ENCODE results near the gene CISD3.

The CISD3 gene

DNA sequence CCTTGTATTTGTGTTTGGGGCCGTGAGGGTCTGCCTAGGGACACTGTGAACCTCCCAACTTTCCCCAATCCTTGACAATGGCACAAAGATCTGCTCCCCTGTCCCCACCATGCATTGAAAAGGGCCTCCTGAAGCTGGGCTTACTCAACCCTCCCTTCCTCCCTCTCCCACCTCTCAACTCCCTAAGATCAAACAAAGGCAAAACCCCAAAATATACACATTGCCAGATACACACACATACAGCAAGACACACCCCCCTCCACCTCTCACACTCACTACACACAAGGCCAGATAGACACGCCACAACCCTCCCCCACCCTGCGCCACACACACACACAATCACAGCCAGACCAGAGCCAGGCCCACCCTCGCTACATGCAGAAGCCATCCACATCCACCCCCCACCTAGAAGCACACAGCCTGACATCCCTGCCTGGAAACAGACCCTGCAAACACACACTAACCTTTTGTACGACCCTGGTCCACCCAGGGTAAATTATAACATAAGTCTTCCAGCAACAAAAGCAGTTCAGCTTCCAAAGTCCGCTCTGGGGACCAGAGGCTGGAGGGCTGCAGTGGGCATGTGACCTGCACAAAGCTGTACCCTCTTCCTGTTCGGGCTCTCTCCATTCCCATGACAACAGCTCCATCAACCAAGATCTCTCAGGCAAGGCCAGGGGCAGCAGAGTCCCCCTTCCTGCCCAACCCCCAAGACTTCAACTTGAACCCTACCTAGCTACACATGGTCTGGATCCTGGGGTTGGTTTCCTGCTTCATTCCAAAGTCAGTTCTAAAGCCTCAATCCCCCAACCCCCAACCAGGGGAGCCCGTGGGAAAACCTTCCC lies 16.1 kb downstream of the CISD3 start:
- no peak for DNase-seq

DNA sequence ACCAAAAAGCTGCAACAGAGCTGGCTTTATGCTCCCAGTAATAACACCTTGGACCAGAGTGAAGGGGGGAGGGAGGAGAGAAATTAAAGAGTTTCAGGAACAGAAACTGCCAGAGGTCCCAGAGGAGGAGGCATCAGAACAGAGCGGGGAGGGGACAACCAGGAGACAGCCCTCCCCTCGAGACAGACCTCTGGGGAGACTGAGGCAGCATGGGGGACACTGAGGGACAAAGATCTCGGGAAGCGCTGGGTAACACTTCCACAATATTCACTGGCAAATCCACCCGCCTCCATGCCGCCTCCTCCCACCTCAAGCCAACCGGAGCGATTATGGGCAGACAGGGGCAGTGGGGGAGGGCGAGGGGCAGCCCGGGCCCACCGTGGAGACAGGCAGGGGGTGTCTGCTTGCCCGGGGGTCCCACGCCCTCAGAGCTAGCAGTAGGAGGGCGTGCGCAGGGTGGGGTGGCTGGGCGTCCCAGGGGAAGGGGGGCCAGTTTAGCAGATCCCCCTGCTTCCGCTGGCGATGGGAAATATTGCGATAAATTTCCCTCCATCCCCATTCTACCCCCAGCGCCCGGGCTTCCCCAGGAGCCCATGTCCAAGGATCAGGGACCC lies 16.8 kb downstream of the CISD3 start:
- no peak for DNase-seq

DNA sequence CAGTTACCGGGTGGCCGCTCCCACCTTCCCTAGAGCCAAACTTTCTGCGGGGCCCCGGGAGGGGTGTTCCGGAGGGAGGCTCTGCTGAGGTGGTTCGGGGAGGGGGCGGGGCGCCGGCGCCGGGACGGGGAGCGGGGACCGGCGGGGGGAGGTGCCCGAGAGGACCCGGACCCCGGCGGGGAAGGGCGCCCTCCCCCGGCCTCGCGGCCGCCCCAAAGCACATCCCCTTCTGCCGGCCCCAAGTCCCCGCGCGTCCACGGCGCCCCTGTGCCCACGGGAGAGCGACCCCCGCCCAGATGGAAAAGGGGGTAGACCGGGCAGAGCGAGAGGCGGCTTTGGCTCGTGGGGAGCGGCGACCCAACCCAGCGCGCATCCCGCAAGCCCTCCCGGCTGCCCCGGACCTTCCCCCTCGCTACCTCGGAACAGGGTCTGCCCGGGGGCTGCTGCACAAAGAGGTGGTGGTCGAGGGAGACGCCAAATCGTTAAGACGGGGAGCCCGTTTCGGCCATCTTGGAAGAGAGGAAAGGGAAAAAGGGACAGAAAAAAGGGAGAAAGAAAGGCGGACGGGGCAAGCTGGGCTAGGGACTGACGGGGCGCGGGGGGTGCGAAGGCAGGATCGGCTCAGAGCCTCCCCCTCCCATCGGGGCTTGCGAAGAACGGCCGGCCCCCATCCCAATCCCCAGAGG lies 17.5 kb downstream of the CISD3 start:
- no peak for DNase-seq

DNA sequence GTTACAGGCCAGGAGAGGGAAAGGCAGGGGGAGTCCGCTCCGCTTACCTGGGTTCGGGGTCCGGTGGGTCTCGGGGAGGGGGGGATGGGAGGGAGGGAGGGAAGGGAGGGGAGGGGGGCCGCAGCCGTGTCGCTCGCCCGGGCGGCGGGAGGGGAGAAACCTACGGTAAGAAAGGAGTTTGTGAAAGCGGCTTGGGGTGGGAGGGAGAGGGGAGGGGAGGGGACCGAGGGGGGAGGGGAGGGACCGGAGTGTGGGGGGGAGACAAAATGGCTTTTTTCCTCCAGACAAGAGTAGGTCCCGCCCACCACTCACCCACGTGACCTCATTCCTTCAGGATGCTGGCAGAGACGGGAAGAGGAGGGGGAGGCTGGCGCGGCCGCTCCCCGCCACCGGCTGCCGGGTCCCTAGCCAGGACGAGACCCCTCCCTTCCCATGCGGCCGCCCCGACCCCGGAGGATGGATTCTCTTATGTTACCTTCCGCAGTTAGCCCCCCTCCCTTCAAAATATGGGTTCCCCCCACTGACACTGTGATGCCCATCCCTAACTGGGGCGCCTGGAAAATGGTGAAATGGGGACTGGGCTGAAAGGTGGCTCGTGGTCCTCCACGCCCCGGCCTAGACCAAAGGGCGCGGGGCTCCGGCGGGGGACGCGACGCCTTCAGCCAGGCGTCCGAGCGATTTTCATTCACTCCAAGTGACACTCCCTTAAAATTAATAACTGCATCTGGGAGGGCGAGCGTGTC lies 18.2 kb downstream of the CISD3 start, which contains the start of gene PCGF2:
Gene PCGF2 (minus strand): TSS at position 188 of the 743 bp plus-strand sequence. CDS start 7,934 bp downstream, outside the sequence.
- no peak for DNase-seq

DNA sequence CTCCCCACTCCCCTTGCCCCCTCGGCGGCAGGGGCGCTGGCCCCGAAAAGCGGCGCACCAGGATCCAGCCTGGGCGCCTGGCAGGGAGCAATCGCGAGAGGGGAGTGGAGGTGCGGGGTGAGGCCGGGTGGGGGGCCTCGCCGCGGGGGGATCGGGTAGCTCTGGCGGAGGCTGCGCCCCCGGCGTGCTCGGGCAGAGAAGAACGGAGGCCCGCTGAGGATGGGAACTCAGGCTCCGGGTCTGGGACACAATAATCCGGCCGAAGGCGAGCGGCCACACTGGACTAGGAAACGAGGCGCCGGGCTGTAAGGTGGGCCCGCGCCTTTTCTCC lies 18.7 kb downstream of the CISD3 start:
- no peak for DNase-seq

DNA sequence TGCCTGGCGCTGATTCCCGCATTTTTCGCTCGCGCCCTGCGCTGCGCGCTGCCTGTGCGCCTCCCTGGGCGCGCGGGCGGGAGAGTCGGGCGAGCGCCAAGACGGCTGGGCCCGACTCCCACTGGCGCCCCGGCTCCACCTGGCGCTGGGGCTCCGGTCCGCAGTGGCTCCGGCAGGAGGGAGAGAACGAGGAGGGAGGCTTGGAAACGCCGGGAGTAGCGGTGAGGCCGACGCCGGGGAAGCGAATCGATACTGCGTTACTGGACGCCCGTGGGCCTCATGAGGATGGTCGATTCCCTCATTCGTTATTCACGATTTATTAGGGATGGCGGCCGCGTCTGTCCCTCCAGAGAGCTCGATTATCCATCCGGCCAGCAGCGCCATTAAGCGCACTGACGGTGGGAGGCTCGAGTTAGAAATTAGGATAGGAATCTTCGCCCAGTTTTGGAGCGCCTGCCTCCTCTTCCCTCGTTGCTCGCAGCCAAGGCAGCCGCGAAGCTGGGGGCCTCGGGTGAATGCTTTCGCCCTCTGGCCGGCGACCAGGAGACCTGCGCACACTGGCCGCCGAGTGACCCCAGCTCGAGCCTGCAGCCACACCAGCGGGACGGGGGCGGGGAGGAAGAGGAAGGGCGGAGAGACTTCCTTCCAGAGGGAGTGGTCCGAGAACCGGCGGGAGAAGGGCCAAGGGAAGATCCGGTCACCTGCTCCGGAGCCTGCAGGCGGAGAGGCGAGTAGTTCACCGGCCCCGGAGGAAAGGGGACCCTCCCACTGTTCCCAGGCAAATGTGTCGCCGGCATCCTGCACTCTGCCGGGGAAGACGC lies 19.3 kb downstream of the CISD3 start:
- no peak for DNase-seq

DNA sequence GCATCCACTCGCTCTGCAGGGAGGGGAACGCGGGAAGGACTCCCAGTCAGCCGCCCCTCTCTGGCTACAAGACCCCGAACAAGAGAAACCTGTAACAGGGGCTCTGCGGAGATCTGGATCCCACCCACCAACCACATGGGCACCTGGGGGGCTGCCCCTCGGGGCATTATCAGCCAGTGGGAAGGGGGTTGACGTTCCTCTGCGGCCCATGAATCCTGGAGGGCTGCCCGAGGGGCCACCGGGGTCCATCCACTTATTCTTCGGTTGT lies 19.8 kb downstream of the CISD3 start:
- DNase-seq: no peak

DNA sequence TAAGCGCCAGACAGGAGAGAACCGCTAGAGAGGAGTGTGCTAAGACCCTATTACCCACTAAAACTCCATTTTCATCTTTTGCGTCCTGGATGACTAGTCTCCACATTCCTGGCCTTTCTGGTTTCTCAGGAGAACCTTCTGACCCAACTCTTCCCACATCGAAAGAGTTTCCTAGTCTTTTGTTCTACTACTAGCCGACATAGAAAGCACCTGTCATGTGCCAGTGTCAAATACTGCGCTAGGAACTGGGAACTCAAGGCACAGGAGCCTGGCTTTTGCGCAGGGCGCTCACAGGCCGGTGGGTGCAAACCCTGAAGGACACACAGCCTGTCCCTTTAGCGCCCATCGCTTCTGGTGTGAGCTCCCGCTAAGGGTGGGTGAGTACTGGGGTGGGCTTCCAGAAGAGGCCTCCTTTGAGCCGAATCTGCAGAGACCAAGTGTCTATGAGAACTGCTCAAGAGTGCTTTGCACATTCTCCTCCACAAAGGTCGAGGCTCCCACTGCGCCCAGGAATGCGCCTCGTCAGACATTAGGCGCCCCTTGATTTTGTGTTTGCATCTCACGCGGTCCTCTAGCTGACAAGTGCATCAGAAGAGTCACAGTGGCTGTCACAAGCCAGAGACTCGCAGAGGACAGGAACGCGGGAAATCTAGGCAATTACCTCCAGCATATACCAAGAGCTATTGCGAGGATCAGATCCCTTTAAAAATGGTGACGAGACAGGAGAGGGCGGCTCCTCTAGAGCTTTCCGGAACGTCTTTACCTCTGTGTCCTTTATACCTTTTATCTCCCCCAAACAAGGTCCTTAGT lies 20.4 kb downstream of the CISD3 start:
- no peak for DNase-seq

DNA sequence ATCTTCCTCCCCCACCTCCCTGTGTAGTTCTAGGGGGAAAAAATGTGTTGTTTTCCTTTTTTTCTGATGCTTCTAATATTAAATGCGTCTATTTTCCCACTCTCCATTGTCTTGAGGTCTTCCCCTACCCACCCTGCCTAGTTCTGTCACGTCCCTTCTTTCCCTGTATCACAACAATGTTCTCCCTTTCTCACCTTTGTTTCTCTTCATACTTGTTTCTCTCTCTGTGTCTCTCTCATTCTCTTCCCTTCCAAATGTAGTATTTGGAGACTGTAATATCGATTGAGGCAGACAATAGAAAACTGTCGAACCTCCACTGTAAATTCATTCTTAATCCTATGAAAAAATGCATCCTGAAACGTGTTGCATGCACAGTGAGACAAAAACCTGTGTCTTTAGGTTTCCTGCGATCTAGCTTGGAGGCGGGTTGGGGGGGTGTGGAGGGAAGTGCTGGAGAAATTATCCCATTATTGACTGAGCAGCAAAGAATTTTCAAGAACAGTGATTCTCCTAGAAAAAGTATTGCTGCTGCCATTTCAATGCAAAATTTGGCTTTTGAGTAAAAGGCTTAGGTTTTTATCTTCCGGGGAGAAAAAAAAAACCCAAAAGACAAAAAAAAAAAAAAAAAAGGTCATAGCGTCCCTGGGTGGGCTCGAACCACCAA lies 21.1 kb downstream of the CISD3 start:
- DNase-seq: no peak

DNA sequence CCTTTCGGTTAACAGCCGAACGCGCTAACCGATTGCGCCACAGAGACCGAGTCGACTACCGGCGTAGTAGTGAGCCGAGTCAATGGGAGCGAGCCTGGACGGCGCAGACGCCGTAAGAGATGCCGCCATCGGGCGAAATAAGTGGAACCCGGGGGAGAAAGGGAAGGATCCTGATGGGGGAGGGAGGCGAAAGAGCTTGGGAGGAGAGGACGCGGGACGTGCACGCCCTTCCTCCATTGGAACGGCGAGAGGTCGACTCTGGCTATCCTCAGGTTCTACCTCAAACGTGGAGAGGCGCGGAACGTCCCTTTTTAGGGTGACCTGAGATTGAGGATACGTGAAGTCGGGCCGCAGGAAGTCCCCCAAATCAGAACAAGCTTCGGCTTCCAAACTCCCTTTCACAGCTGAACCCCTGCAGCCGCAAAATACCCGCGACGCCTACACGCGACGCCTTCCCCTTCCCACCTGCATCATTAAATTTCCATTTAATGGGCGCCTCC lies 21.7 kb downstream of the CISD3 start:
- peak; percentile 91 for DNase-seq

DNA sequence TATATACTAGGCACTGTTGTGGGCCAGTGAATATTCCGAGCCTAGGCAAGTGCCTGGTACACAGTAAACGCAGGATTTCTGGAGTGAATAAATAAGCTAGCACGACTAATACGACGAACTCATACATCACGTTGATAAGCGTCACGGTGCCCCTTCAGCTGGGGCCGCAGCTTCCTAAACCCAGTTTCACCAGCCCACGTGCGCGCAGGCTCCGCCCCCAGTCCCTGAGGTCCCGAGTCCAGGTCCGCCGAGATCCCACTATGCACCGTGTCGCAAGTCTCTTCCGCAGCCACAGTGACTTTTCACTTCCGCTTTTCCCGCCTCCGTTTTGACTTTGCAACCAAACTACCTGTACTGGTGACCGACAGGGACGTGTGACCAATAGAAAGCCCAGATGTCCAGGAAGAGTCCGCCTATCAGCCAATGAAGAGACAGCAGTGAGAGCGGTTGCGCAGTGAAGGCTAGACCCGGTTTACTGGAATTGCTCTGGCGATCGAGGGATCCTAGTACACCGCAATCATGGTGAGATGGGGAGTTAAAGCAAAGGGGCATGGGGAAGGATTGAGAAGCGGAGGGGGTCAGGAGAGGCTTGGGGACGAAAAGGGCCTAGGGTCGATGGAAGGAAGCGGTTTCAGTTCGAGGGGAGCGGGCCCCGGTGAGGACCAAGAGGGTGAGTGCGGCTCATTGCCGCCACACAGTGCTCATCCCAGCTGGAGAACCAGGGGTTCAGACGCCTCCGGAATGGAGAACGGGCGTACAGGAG lies 22.3 kb downstream of the CISD3 start, which contains the start of gene PSMB3:
Gene PSMB3 (plus strand): TSS at position 434 of the 763 bp plus-strand sequence. CDS start 86 bp downstream, at position 520.
- DNase-seq: peak; percentile 98

DNA sequence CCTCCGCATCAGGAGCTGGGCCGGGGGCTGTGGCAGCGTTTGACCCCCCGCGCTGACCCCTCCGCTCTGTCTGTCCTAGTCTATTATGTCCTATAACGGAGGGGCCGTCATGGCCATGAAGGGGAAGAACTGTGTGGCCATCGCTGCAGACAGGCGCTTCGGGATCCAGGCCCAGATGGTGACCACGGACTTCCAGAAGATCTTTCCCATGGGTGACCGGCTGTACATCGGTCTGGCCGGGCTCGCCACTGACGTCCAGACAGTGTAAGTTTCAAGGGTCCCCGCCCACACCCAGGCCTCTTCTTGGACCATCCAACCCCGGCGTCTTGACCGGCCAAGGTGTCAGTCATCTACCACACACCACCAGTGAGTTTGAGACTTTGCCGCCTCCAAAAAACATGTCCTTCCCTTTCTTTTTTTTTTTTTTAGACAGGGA lies 22.9 kb downstream of the CISD3 start:
- no peak for DNase-seq

DNA sequence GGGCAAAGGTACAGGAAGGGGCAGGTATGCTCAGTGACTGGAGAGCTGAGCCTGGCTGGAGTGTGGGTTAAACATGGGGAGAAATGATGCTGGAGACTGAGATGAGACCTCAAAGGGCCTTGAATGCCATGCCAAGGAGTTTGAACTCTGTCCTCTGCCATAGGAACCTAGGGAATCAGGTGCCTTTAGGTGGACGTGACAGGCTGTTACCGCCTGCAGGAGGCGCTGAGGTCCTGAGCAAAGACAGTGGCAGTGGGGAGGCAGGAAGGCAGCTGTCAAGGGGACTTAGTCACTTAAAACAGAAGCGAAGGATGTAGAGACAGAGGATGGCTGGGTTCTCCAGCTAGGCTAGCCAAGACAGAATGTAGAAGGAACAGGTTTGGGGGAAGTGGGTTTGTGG lies 31.5 kb downstream of the CISD3 start:
- DNase-seq: peak; percentile 65

DNA sequence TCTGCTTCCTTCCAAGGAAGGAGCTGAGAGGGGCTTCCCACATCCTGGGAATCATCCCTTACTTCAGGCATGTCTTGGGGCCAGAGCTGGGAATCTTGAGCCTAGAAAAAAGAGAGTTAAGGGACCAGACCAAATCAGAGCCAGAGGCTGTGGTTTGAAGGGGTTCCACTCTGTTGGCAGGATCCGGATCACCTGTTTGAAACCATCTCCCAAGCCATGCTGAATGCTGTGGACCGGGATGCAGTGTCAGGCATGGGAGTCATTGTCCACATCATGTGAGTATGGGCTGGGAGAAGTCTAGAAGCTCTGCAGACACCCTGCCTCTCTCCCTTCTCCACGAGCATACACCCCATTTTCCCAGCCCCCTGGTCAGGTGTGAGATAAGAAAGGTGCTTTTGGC lies 32.1 kb downstream of the CISD3 start:
- DNase-seq: no peak

DNA sequence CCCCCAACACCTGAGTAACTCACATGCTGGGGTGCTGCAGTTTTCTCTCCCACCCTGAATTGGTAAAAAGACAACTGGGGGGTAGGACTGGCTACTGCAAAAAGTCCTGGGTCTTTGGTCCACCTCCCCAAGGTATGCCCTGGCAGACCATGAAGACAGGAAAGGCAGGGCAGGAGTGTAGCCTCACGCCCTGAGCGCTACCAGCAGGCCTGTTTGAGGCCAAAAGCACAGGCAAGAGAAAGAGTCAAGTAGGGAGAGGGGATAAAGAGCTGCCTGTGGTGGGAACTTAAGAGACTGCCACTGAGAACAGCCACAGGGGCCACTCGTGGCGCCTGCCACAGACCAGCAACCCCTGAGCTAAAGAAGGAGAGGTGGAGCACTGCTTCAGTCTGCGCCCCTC lies 36.2 kb downstream of the CISD3 start:
- DNase-seq: no peak

DNA sequence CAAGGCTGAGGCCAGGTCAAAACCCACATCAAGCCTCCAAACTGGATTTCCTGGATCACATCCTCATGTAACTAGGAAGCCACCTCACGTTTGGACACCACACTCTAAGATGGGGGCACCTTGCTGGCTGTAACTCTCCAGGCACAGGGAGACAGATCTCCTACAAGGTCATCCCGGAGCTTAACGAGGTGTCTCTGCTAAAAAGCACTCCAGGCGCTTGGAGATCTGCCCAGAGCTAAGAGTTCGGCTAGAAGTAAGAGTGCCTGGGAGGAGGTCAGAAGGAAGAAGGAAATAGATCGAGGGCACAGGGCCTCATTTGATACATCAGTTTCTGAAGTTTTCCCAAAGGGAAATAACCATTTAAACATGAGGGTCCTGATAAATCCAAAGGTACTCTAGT lies 38.3 kb downstream of the CISD3 start:
- DNase-seq: no peak

DNA sequence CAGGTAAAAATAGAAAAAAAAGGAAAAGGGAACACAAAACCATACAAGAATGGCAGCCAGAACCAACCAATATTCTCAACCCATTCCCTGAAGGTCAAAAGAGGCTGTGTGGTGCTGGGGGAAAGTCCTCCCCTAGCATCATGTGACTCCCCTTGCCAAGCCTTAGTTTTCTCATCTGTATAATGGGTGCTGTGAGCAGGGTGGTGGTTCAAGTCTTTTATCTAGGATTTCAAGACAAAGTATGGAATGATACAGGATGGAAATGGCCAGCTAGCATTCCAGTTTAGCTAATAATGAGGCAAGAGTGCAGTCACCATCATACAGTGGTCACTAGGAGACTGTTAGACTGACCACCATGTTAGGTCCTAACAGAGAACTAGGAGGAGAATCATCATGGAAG lies 43.1 kb downstream of the CISD3 start:
- no peak for DNase-seq

DNA sequence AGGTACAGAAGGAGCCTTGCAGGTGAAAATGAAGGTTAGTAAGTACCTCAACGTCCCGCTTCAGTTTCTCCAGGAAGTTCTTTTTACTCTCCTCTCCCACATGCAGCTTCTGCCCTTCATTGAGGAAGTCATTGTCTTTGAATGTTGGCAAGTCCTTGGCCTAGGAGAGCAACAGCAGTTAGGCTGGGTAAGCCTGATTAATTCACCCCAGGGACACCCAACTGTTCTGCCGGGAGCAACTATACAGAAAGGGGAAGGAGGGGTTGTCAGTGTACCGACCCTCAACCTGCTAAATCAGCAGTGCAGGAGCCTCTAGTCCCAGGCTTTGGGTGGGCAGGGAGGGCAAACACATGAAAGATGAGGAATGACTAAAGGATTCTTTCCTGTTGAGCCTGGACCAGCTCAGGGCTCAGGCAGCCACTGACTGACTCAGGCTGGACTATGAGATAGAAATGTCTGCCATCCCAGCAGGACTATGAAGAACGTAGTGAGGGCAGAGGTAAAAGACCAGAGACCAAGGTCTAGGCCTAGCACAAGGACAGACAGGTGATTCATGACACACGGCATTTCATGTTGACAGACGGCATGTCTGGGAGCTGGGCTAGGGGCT lies 47.6 kb downstream of the CISD3 start:
- no peak for DNase-seq

DNA sequence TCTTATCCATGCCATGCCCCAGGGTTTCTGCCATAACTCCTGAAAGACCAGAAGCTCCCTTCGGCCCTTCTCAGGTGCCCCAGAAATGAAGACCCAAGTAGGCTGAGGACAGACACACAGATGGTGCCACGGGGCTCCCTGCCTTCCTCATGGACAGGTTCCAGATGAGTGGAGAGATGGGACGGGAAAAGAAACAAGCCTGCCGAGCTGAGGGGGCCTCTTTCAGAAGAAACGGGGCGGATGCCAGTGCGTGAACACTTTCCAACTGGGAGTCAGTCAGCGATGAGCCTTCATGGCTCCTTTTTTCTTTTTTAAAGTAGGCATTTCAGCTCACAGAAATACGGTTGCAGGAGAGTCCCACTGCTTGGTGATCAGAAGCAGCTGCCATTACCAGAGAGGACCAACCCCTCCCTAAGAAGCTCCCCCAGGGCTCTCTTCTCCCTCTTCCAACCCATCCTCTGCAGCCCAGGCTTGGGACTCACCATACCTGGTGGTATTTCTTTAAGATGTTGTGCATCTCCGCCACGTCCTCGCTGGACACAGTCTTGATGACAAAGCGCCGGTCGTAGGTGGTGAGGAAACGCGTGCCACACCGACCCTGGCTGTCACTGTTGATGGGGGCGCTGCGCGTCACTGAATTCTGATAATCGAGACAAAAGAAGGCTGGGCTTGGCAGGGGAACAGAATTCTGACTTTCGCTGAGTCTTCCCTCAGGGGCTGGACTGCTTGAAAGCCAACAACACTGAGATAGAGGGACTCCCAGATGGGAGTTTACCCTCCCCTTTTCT lies 50.0 kb downstream of the CISD3 start:
- no peak for DNase-seq
